ENCODE measurements around the gene PLCB4. TPM values are rescaled to one million over a fixed set of nuclear protein-coding genes. Genes with fewer than 3 reads are reported as not detected.

Gene PLCB4
- total and polyA plus RNA-seq, 2 experiments from 2014 or later = 31.6 to 39.2 TPM

DNA sequence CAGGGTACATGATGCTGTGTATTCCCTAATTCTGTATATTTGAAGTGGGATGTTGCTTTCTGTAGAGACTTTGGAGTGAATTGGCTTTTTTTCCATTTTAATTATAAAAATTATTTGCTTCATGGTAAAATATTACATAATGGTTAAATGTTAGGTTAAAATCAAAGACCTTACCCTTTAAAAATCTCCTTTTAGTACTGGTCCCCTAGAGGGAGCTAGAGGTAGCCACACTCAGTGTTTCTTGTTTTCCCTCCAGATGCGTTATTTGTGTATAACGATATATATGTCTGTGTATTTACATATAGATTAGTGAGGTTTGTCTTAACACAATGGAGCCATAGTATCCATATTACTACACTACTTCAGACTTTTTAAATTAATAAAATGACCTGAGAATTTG is 146.7 kb downstream of the PLCB4 start:
- Histone ChIP-seq H3K36me3 (no peaks in the 10 kb centered on the region), H3K9me3 (ENCODE audit: low read depth) (no peaks in the 10 kb centered on the region), H3K4me1 (ENCODE audit: low read depth) (peaks cover 6% of the 10 kb centered on the region), H3K4me3 (no peak overlapping the region), H3K27me3 (no peaks in the 10 kb centered on the region), H3K27ac (no peak overlapping the region)
- no peak for DNase-seq (ENCODE audit: low read depth in 1 of 2, low spot score in 1 of 2)
- TF ChIP-seq, protein P1, sequence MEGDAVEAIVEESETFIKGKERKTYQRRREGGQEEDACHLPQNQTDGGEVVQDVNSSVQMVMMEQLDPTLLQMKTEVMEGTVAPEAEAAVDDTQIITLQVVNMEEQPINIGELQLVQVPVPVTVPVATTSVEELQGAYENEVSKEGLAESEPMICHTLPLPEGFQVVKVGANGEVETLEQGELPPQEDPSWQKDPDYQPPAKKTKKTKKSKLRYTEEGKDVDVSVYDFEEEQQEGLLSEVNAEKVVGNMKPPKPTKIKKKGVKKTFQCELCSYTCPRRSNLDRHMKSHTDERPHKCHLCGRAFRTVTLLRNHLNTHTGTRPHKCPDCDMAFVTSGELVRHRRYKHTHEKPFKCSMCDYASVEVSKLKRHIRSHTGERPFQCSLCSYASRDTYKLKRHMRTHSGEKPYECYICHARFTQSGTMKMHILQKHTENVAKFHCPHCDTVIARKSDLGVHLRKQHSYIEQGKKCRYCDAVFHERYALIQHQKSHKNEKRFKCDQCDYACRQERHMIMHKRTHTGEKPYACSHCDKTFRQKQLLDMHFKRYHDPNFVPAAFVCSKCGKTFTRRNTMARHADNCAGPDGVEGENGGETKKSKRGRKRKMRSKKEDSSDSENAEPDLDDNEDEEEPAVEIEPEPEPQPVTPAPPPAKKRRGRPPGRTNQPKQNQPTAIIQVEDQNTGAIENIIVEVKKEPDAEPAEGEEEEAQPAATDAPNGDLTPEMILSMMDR (IDR thresholded peaks at IDR 0.05; ENCODE audit: low read depth, low read length) = peak; percentile 33

DNA sequence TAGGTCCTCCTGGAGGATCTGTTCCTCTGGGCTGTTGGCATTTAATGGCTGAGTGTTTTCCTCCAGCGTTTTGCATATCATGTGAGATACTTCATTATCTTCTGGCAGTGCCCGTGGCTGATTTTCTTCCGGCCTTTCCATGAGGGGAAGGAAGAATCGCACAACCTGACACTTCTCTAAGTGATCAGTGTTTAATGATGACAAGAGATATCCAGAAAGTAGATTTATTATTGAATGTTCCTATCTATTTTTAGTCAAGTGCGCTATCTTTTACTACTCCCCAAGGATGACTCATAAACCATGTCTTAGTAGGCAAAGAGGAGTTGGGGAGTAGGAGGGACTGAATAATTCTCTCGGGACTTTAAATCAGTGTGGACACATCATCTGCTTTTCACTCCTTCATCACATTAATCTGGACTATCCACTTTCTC is 149.7 kb downstream of the PLCB4 start:
- H3K27me3 ChIP-seq = no peaks in the 10 kb centered on the region
- H3K9me3 ChIP-seq (ENCODE audit: low read depth) = no peaks in the 10 kb centered on the region
- peak in 1 of 2 donors; percentile 60 for DNase-seq (ENCODE audit: low read depth in 1 of 2, low spot score in 1 of 2)
- peaks cover 16% of the 10 kb centered on the region for H3K4me1 ChIP-seq (ENCODE audit: low read depth)
- H3K4me3 ChIP-seq = no peak overlapping the region
- no peaks in the 10 kb centered on the region for H3K36me3 ChIP-seq
- TF ChIP-seq, protein P1 (IDR thresholded peaks at IDR 0.05; ENCODE audit: low read depth, low read length) = no peak
- no peak overlapping the region for H3K27ac ChIP-seq

DNA sequence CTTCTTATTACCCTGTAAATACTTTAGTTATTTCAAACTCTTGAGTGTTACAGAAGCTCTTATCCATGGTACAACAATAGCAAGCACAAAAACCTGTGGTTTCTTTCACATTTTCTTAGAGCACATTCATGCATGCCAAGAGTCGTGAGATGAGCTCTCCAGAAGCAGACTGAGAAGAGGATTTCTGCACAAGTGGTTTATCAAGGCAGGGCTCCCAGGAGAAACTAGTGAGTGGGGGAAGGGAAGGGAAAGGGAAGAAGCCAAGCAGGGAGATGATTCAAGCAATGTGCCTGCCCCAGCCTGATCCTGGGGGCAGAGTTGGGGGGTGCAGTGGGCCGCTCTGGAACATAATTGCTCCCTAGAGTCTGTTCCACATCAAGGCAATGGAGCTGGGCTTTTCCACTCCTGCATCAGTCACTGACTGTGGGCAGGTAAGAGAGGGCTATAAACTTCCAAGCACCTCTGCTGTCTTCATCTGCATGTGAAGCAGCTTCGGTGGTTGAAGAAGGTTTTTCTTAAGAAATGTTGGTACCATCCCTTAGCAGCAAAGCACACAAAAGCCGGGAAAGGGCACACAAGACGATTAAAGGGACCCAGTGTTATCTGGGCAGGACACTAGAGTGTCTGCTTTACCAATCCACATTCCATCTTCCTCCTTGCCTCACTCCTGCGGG is 152.1 kb downstream of the PLCB4 start:
- peak; percentile 29 to 81 for DNase-seq (ENCODE audit: low read depth in 1 of 2, low spot score in 1 of 2)
- H3K4me1 ChIP-seq (ENCODE audit: low read depth) = peaks cover 26% of the 10 kb centered on the region
- H3K4me3 ChIP-seq = no peak overlapping the region
- no peaks in the 10 kb centered on the region for H3K9me3 ChIP-seq (ENCODE audit: low read depth)
- TF ChIP-seq, protein P1 (IDR thresholded peaks at IDR 0.05; ENCODE audit: low read depth, low read length) = no peak
- peak overlapping the region; percentile 66 for H3K27ac ChIP-seq
- H3K27me3 ChIP-seq = no peaks in the 10 kb centered on the region
- no peaks in the 10 kb centered on the region for H3K36me3 ChIP-seq

DNA sequence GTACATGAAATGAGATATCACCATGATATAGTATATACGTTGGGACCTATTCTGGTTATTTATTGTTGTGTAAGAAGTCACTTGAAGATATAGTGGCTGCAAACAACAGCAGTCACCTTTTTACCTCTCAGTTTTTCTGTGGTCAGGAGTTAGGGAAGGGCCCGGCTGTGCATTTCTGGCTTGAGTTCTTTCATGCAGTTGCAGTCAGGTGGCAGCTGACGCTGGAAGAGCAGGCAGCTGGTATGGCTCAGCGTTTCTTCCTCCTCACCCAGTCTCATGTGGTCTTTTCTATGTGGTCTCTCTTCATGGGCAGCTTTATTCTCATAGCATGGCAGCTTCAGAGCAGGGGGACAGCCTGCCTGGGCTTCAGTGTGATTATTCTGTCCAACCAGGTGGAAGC is 154.4 kb downstream of the PLCB4 start:
- H3K27ac ChIP-seq = no peak overlapping the region
- H3K4me1 ChIP-seq (ENCODE audit: low read depth) = peaks cover 36% of the 10 kb centered on the region
- TF ChIP-seq, protein P1 (IDR thresholded peaks at IDR 0.05; ENCODE audit: low read depth, low read length) = no peak
- no peaks in the 10 kb centered on the region for H3K36me3 ChIP-seq
- no peak overlapping the region for H3K4me3 ChIP-seq
- no peaks in the 10 kb centered on the region for H3K9me3 ChIP-seq (ENCODE audit: low read depth)
- no peaks in the 10 kb centered on the region for H3K27me3 ChIP-seq
- DNase-seq (ENCODE audit: low read depth in 1 of 2, low spot score in 1 of 2) = no peak

DNA sequence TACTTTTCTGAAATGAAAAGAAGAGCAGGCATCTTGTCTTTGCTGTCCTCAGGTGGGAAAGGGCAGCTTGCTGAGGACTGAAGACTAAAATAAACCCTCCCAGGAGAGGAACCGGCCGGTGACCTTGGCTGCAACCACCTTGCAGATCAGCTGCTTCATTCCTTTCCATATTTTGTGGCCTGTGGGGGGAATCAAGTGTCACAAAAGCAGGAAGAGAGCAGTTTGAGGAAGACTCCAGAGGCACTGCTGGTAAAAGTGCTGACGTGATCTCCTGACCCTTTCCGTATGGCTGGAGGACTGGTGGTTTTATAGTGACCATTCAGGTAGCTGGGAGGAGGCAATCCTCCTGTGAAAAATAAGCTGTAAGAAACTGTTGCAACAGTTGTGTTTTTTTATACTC is 157.0 kb downstream of the PLCB4 start:
- Histone ChIP-seq H3K4me3 (no peak overlapping the region), H3K4me1 (ENCODE audit: low read depth) (peaks cover 32% of the 10 kb centered on the region), H3K9me3 (ENCODE audit: low read depth) (no peaks in the 10 kb centered on the region), H3K27ac (peak overlapping the region; percentile 91), H3K27me3 (no peaks in the 10 kb centered on the region), H3K36me3 (no peaks in the 10 kb centered on the region)
- peak in 1 of 2 donors; percentile 71 for DNase-seq (ENCODE audit: low read depth in 1 of 2, low spot score in 1 of 2)
- TF ChIP-seq, protein P1 (IDR thresholded peaks at IDR 0.05; ENCODE audit: low read depth, low read length) = no peak

Measured in cardiac muscle cell (in vitro differentiated cells and primary cell).